Measurements from ENCODE around the gene MCUB. TPM values are rescaled to one million over a fixed set of nuclear protein-coding genes. Genes with fewer than 3 reads are reported as not detected.

MCUB gene
- total and polyA plus RNA-seq, 2 of the 13 experiments (the other 11 are each of a cell fraction or from before 2014, with no cell fraction given), result 0.95 to 2.2 TPM

DNA sequence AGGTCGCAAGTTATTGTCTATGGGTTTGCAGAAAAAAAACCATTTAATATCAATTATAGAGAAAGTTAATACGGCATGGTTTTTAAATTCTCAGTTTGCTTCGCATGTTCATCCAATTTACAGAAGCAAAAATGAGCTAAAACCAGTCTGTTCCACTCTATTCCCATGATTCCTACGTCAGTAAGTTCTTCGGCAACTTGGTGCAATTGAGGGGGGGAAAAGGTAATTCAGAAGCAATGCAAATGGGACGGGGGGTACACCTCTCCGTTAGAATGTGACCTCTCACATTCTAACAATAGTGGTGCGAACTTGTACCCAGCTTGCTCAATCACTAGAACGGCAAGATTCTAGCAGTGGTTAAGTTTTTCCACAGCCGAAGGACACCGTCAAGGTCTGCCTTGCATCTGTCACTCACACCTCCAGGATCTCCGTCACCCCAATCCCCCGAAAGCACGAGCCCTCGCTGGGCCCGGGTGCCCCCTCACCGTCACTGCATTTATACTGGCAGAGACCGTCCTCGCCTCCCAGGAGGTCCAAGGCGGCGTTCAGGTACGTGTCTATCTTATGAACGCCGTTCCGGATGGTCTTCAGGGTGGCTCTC lies 169.2 kb downstream of the MCUB start (continued):
- TF ChIP-seq, protein P1, sequence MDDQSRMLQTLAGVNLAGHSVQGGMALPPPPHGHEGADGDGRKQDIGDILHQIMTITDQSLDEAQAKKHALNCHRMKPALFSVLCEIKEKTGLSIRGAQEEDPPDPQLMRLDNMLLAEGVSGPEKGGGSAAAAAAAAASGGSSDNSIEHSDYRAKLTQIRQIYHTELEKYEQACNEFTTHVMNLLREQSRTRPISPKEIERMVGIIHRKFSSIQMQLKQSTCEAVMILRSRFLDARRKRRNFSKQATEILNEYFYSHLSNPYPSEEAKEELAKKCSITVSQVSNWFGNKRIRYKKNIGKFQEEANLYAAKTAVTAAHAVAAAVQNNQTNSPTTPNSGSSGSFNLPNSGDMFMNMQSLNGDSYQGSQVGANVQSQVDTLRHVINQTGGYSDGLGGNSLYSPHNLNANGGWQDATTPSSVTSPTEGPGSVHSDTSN (CRISPR knock-in tag; IDR thresholded peaks at IDR 0.05; ENCODE audit: borderline replicate concordance), result no peak
- TF ChIP-seq, protein P2, sequence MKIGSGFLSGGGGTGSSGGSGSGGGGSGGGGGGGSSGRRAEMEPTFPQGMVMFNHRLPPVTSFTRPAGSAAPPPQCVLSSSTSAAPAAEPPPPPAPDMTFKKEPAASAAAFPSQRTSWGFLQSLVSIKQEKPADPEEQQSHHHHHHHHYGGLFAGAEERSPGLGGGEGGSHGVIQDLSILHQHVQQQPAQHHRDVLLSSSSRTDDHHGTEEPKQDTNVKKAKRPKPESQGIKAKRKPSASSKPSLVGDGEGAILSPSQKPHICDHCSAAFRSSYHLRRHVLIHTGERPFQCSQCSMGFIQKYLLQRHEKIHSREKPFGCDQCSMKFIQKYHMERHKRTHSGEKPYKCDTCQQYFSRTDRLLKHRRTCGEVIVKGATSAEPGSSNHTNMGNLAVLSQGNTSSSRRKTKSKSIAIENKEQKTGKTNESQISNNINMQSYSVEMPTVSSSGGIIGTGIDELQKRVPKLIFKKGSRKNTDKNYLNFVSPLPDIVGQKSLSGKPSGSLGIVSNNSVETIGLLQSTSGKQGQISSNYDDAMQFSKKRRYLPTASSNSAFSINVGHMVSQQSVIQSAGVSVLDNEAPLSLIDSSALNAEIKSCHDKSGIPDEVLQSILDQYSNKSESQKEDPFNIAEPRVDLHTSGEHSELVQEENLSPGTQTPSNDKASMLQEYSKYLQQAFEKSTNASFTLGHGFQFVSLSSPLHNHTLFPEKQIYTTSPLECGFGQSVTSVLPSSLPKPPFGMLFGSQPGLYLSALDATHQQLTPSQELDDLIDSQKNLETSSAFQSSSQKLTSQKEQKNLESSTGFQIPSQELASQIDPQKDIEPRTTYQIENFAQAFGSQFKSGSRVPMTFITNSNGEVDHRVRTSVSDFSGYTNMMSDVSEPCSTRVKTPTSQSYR (CRISPR knock-in tag; IDR thresholded peaks at IDR 0.05; ENCODE audit: borderline replicate concordance), result no peak
- no peak for TF ChIP-seq SOX5 (CRISPR knock-in tag; IDR thresholded peaks at IDR 0.05; ENCODE audit: borderline replicate concordance)
- no peak for TF ChIP-seq HIVEP1 (CRISPR knock-in tag; IDR thresholded peaks at IDR 0.05)
- TF ChIP-seq ZFP90 (CRISPR knock-in tag; IDR thresholded peaks at IDR 0.05; ENCODE audit: borderline replicate concordance), result no peak

DNA sequence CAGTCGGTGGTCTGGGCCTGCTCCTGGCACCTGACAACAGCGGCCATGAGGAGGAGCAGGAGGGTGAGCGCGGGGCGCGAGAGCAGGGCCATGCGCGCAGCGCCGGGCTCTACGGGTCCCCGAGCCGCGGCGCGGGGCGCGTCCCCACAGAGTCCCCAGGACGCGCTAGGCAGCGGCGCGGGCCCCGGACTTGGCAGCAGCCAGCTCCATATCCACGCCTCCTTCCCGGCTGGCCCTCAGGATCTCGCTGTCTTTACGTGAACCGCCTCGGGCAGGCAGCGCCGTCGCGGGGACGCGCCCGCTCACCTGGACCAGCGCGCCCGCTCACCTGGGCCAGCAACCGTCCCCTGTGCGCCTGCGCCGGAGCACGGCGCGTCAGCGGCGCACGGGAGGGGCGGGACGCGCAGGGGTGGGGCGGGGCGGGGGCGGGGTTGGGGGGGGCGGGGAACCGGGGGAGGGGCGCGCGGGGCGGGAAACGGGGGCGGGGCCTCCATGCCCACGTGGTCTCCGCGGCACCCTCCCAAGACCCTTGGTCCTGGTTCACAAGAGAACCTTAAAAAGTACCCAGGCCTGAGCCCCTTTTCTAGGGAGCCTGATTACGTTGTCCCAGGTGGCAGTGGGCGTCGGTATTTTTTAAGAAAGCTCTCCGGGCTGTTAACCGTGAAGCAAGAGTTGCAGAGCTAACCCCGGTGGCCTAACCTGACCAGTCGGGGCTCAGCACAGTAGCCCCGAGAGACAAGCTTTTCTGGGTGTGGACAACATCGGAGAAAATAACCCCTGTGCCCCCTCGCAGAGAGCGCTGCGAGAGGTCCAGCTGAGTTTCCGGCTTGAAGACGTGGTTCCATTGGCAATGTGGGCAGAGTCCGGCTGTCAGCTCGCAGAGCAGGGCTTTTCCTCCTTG lies 169.9 kb downstream of the MCUB start, which contains the start of gene PLA2G12A:
PLA2G12A (minus strand) TSS at position 353 of the 901 bp plus-strand sequence; CDS start at position 92, 261 bp downstream.
- H3K9ac ChIP-seq (ENCODE audit: insufficient read depth, low read depth, low read length), result peak within 1 kb of the TSS; percentile 75
- FAIRE-seq (no peak), ATAC-seq (peak; percentile 96), DNase-seq (ENCODE audit: low spot score) (peak; percentile 68)
- H4K20me1 ChIP-seq (ENCODE audit: insufficient read depth, low read length), result no peaks in the 10 kb centered on the region
- no peaks in the 10 kb centered on the region; a peak in 1 of 5 replicates for H3K36me3 ChIP-seq (replicated peaks in 1 of 2; ENCODE audit: control insufficient read depth in 1 of 2, insufficient read depth in 2 of 2, low read length in 2 of 2)
- H3K4me1 ChIP-seq (ENCODE audit: insufficient read depth, low read length), result peaks cover 25% of the 10 kb centered on the region
- peak within 1 kb of the TSS; percentile 81 for H3K27ac ChIP-seq (ENCODE audit: extremely low read length, insufficient read depth, low read length)
- intact Hi-C loops (cut with micrococcal nuclease; ENCODE audit: unreplicated experiment) (loop anchor here (2.0 to 10.0 kb wide), 4 partner anchors 75 to 295 kb away; partner anchors contain the start of genes GAR1, MCUB and SEC24B), in situ Hi-C loops (cut with HindIII; ENCODE audit: extremely low pct_ligation_motif_present, low pct_unique_long_range_greater_than_20kb) (no loop called here)
- CTCF ChIA-PET (ENCODE audit: low intra/inter-chr PET ratio, low total read pairs), result no interaction called here
- no peaks in the 10 kb centered on the region for H3K9me3 ChIP-seq (ENCODE audit: low read length)
- peak within 1 kb of the TSS; percentile 79 to 91 (median 88) for H3K4me3 ChIP-seq (replicated peaks in 1 of 3; ENCODE audit: insufficient read depth in 1 of 3, low read depth in 2 of 3, low read length in 3 of 3)
- 47% methylated on average over 32 of the region's 83 CpGs for WGBS (ENCODE audit: low lambda C conversion rate)
- BruUV-seq (replicated peaks), result no TSS peak
- no peaks in the 10 kb centered on the region; a peak in 2 of 5 replicates for H3K27me3 ChIP-seq (ENCODE audit: control insufficient read depth in 1 of 2, insufficient read depth in 2 of 2, low read length in 2 of 2)
- peak within 1 kb of the TSS; percentile 8 for H2AFZ ChIP-seq (ENCODE audit: low read length)
- POLR2A ChIA-PET, result interaction anchor here (1.0 to 1.5 kb wide), 2 partner anchors 72 to 85 kb away, joined by 3 to 6 read pairs; partner anchors contain the start of genes CFI and GAR1
- peak within 1 kb of the TSS; percentile 92 for H3K4me2 ChIP-seq (ENCODE audit: low read depth, low read length)
- peaks cover 29% of the 10 kb centered on the region for H3K79me2 ChIP-seq (ENCODE audit: insufficient read depth, low read length)
- TF ChIP-seq ZNF841 (CRISPR knock-in tag; IDR thresholded peaks at IDR 0.05; ENCODE audit: borderline replicate concordance) (no peak), NKX3-1 (CRISPR knock-in tag; IDR thresholded peaks at IDR 0.05) (no peak), ZNF431 (CRISPR knock-in tag; IDR thresholded peaks at IDR 0.05; ENCODE audit: borderline replicate concordance, low read depth) (peak; percentile 88; the same call in 1 of the 2 replicates), ZNF367 (CRISPR knock-in tag; IDR thresholded peaks at IDR 0.05; ENCODE audit: borderline replicate concordance) (no peak)
- TF ChIP-seq, protein P3, sequence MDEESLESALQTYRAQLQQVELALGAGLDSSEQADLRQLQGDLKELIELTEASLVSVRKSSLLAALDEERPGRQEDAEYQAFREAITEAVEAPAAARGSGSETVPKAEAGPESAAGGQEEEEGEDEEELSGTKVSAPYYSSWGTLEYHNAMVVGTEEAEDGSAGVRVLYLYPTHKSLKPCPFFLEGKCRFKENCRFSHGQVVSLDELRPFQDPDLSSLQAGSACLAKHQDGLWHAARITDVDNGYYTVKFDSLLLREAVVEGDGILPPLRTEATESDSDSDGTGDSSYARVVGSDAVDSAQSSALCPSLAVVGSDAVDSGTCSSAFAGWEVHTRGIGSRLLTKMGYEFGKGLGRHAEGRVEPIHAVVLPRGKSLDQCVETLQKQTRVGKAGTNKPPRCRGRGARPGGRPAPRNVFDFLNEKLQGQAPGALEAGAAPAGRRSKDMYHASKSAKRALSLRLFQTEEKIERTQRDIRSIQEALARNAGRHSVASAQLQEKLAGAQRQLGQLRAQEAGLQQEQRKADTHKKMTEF (CRISPR knock-in tag; IDR thresholded peaks at IDR 0.05), result peak; percentile 57; the same call in 1 of the 2 replicates
